WTC11 (cell line): ENCODE results near the gene RBM34.

Experiments used
- E2F4 ChIP-seq: sonication (generic); formaldehyde crosslinking; IDR thresholded peaks from 2 replicates; pipeline ENCODE4 v1.8.1; 2022; ENCODE audit warnings: low read depth, mild to moderate bottlenecking, moderate library complexity, missing genetic modification reagents, borderline replicate concordance
- E2F5 ChIP-seq: sonication (generic); formaldehyde crosslinking; IDR thresholded peaks from 2 replicates; pipeline ENCODE4 v1.8.1; 2022; ENCODE audit warnings: mild to moderate bottlenecking, moderate library complexity, missing genetic modification reagents
- ESRRA ChIP-seq: sonication (generic); formaldehyde crosslinking; IDR thresholded peaks from 2 replicates; pipeline ENCODE4 v1.8.1; 2022; ENCODE audit warnings: mild to moderate bottlenecking, missing genetic modification reagents, borderline replicate concordance
- NR3C1 ChIP-seq: sonication (generic); formaldehyde crosslinking; conservative IDR thresholded peaks from 2 replicates; pipeline ENCODE4 v1.8.1; 2023; ENCODE audit warnings: low read depth, mild to moderate bottlenecking, missing genetic modification reagents
- SP1 ChIP-seq: sonication (generic); formaldehyde crosslinking; conservative IDR thresholded peaks from 2 replicates; pipeline ENCODE4 v1.8.1; 2022; ENCODE audit warnings: missing genetic modification reagents
- ZNF121 ChIP-seq: sonication (generic); formaldehyde crosslinking; IDR thresholded peaks from 2 replicates; pipeline ENCODE4 v1.8.0; 2023; ENCODE audit warnings: missing genetic modification reagents
- TF ChIP-seq, protein P1 (sequence below): sonication (generic); formaldehyde crosslinking; IDR thresholded peaks from 2 replicates; pipeline ENCODE4 v1.8.1; 2023; ENCODE audit warnings: mild to moderate bottlenecking, missing genetic modification reagents, moderate library complexity

GRCh38 chr1:235129774-235130570 lies 31.1 kb downstream of the RBM34 start:
- TF ChIP-seq SP1, result no peak
- TF ChIP-seq E2F5 (CRISPR knock-in tag), result no peak
- no peak for TF ChIP-seq NR3C1 (CRISPR knock-in tag)
- no peak for TF ChIP-seq ZNF121
- no peak for TF ChIP-seq ESRRA (CRISPR knock-in tag)
- TF ChIP-seq E2F4 (CRISPR knock-in tag), result no peak
- TF ChIP-seq, protein P1, sequence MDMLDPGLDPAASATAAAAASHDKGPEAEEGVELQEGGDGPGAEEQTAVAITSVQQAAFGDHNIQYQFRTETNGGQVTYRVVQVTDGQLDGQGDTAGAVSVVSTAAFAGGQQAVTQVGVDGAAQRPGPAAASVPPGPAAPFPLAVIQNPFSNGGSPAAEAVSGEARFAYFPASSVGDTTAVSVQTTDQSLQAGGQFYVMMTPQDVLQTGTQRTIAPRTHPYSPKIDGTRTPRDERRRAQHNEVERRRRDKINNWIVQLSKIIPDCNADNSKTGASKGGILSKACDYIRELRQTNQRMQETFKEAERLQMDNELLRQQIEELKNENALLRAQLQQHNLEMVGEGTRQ (CRISPR knock-in tag), result no peak
